ENCODE data around the gene ERC2. TPM values are rescaled to one million over a fixed set of nuclear protein-coding genes. Genes with fewer than 3 reads are reported as not detected.

ERC2 gene
- total RNA-seq, 1 donor: 0.36 TPM

- Histone ChIP-seq H3K4me3 (ENCODE audit: insufficient read depth, low read length) (no peak overlapping the region), H3K79me2 (ENCODE audit: insufficient read depth, low read length) (no peaks in the 10 kb centered on the region), H2AFZ (ENCODE audit: low read length) (no peak overlapping the region), H3K27me3 (ENCODE audit: insufficient read depth, low read length) (no peaks in the 10 kb centered on the region), H3K36me3 (ENCODE audit: insufficient read depth, low read length) (no peaks in the 10 kb centered on the region), H3K4me1 (ENCODE audit: insufficient read depth, low read length) (peaks cover 8% of the 10 kb centered on the region), H4K20me1 (ENCODE audit: insufficient read depth, low read length) (no peaks in the 10 kb centered on the region), H3K27ac (ENCODE audit: low read depth, low read length) (no peak overlapping the region), H3K4me2 (ENCODE audit: insufficient read depth, low read length) (no peak overlapping the region), H3K9me3 (ENCODE audit: low read depth, low read length) (no peaks in the 10 kb centered on the region)
- DNase-seq (ENCODE audit: insufficient read length, low spot score, missing footprints): no peak
- TF ChIP-seq CTCF (IDR thresholded peaks at IDR 0.05; ENCODE audit: extremely low read depth, low read depth, low read length): no peak
Observed at GRCh38 chr3:55554634-55555425, 913.4 kb downstream of the ERC2 start.

- Histone ChIP-seq H3K4me2 (ENCODE audit: insufficient read depth, low read length) (no peak overlapping the region), H3K27me3 (ENCODE audit: insufficient read depth, low read length) (no peaks in the 10 kb centered on the region), H3K4me1 (ENCODE audit: insufficient read depth, low read length) (peaks cover 5% of the 10 kb centered on the region), H3K79me2 (ENCODE audit: insufficient read depth, low read length) (no peaks in the 10 kb centered on the region), H3K9me3 (ENCODE audit: low read depth, low read length) (no peaks in the 10 kb centered on the region), H3K36me3 (ENCODE audit: insufficient read depth, low read length) (no peaks in the 10 kb centered on the region), H4K20me1 (ENCODE audit: insufficient read depth, low read length) (no peaks in the 10 kb centered on the region), H3K4me3 (ENCODE audit: insufficient read depth, low read length) (no peak overlapping the region), H2AFZ (ENCODE audit: low read length) (no peak overlapping the region), H3K27ac (ENCODE audit: low read depth, low read length) (no peak overlapping the region)
- no peak for DNase-seq (ENCODE audit: insufficient read length, low spot score, missing footprints)
- no peak for TF ChIP-seq CTCF (IDR thresholded peaks at IDR 0.05; ENCODE audit: extremely low read depth, low read depth, low read length)
Observed at GRCh38 chr3:55551644-55552043, 916.6 kb downstream of the ERC2 start.

GRCh38 chr3:55549177-55549576 is 919.1 kb downstream of the ERC2 start:
- Histone ChIP-seq H3K4me1 (ENCODE audit: insufficient read depth, low read length) (no peaks in the 10 kb centered on the region), H3K79me2 (ENCODE audit: insufficient read depth, low read length) (no peaks in the 10 kb centered on the region), H3K27me3 (ENCODE audit: insufficient read depth, low read length) (peaks cover 4% of the 10 kb centered on the region), H4K20me1 (ENCODE audit: insufficient read depth, low read length) (no peaks in the 10 kb centered on the region), H3K4me2 (ENCODE audit: insufficient read depth, low read length) (no peak overlapping the region), H3K36me3 (ENCODE audit: insufficient read depth, low read length) (no peaks in the 10 kb centered on the region), H3K9me3 (ENCODE audit: low read depth, low read length) (no peaks in the 10 kb centered on the region), H3K4me3 (ENCODE audit: insufficient read depth, low read length) (no peak overlapping the region), H3K27ac (ENCODE audit: low read depth, low read length) (no peak overlapping the region), H2AFZ (ENCODE audit: low read length) (no peak overlapping the region)
- TF ChIP-seq CTCF (IDR thresholded peaks at IDR 0.05; ENCODE audit: extremely low read depth, low read depth, low read length): peak; percentile 30
- DNase-seq (ENCODE audit: insufficient read length, low spot score, missing footprints): no peak

GRCh38 chr3:55546866-55547669 is 921.2 kb downstream of the ERC2 start:
- H4K20me1 ChIP-seq (ENCODE audit: insufficient read depth, low read length): no peaks in the 10 kb centered on the region
- no peak overlapping the region for H3K4me3 ChIP-seq (ENCODE audit: insufficient read depth, low read length)
- DNase-seq (ENCODE audit: insufficient read length, low spot score, missing footprints): no peak
- no peak overlapping the region for H3K27ac ChIP-seq (ENCODE audit: low read depth, low read length)
- no peaks in the 10 kb centered on the region for H3K4me1 ChIP-seq (ENCODE audit: insufficient read depth, low read length)
- TF ChIP-seq CTCF (IDR thresholded peaks at IDR 0.05; ENCODE audit: extremely low read depth, low read depth, low read length): no peak
- no peaks in the 10 kb centered on the region for H3K9me3 ChIP-seq (ENCODE audit: low read depth, low read length)
- H3K79me2 ChIP-seq (ENCODE audit: insufficient read depth, low read length): no peaks in the 10 kb centered on the region
- H3K27me3 ChIP-seq (ENCODE audit: insufficient read depth, low read length): peaks cover 7% of the 10 kb centered on the region
- no peaks in the 10 kb centered on the region for H3K36me3 ChIP-seq (ENCODE audit: insufficient read depth, low read length)
- no peak overlapping the region for H3K4me2 ChIP-seq (ENCODE audit: insufficient read depth, low read length)
- H2AFZ ChIP-seq (ENCODE audit: low read length): no peak overlapping the region

Measured in osteoblast (primary cell).